ENCODE results near the gene ULK1. TPM values are rescaled to one million over a fixed set of nuclear protein-coding genes. Genes with fewer than 3 reads are reported as not detected.

Gene ULK1
- 13.9 to 28.7 TPM (median 27.1 TPM) in 5 replicates for total RNA-seq (2022; extraction: Qiagen RNA extraction)

DNA sequence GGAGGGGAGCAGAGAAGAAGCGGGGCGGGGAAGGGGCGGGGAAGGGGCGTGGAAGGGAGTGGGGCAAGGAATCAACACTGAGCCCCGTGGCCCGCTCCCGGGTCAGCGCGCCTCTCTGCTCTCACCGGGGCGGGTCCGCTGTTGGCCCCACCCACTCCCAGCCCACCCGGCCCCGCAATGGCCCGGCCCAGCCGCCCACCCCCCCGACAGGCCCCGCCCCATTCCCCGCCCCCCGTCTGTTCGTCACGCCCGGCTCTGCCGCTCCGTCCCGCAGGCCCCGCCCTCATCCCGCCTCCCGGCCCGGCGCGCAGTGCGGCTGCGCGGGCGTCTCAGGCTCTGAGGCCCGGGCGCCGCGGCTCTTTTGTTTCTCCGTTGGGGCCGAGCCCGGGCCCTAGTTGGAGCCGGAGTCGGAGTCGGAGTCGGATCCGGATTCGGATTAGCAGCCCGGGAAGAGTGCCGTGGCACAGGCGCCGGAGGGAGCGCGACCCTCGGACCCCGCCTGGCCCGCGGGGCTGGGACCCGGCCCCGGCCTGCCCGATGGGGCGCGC, at the start of gene ULK1:
TSS of gene ULK1 (plus strand) at position 310 of the 548 bp plus-strand sequence. CDS start 380 bp downstream, outside the sequence.

DNA sequence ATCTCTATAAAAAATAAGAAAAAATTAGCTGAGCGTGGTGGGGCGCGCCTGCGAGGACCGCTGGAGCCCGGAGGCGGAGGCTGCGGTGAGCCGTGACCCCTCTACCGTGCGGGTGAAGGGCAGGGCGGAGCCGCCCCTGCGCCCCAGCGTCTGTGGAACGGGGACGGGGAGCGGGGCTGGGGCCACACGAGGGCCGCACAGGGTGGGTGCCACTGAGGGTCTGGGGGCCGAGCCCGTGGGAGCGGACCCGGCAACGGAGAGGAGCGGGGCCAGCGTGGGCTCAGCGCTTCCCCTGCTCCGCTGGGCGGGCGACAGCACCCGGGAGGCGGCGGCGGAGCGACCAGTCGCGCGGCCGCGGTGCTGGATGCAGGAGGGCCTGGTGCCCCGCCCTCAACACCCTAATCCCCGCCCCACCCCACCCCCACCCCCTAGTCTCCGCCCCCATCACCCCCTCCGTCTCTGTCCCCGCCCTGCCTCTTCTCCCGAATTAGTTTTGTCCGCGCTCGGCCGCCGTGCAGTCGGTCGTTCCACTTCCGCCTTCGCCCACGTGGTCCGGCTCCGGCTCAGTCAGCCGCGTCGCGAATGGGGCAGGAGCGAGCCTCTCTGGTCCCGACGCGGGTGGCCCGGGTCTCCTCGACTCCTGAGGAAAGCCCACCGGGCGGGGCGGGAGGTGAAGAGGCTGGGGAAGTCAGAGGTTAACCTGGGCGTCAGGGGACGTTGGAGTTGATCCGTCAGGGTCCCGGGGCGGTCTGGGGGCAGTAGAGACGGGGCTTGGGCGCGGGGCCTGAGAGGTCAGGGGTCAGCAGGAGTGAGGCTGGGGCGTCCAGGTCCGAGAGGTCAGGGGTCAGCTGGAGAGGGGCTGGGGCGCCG, 34.5 kb downstream of the ULK1 start, which contains the start of gene PUS1:
TSS of gene PUS1 (plus strand) at position 566 of the 870 bp plus-strand sequence. CDS start 447 bp downstream, outside the sequence.

DNA sequence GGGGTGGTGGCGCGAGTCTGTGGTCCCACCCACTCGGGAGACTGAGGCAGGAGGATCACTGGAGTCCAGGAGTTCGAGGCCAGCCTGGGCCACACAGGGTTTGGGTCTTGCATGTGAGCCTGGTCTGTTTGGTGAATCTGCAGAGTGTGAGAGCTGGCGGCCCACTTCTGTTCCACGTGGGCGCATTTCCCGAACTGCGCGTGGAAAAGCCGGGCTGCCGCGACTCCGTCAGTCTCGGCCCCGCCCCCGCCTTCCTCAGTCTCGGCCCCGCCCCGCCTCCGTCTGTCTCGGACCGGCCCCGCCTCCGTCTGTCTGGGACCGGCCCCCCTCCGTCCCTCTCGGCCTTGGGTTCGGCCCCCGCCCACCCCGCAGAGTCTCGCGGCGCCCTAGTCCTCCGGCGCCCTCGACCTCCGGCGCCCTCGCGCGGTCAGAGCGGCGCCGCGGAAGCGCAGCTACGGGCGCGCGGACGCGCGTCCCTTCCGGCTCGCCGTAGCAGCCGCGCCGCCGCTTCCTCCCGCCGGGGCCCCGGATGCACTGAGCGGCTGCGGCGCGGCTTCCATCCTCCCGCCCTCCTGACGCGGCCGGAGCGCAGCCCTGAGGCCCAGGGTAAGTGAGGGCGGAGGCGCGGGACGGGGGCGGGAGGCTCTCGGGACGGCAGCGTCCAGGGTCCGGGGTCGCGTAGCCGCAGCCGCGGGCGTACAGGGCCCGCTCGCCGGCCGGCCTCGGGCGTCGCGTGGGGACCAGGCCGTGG, 55.2 kb downstream of the ULK1 start, which contains the start of gene EP400:
TSS of gene EP400 (plus strand) at position 512 of the 751 bp plus-strand sequence. CDS start 10,678 bp downstream, outside the sequence.

Other genes with a start within 250 kb of the ULK1 start
- gene SFSWAP, start 183.5 kb upstream of the ULK1 start, total RNA-seq (2022; extraction: Qiagen RNA extraction): 25.7 to 34.9 TPM (median 32.0 TPM) in 5 replicates
- 6.5 to 12.1 TPM (median 11.2 TPM) in 5 replicates for gene MMP17, start 66.2 kb upstream of the ULK1 start, total RNA-seq (2022; extraction: Qiagen RNA extraction)
- gene PUS1, start 34.7 kb downstream of the ULK1 start, total RNA-seq (2022; extraction: Qiagen RNA extraction): 50.2 to 72.0 TPM (median 66.5 TPM) in 5 replicates
- 17.7 to 28.7 TPM (median 27.4 TPM) in 5 replicates for gene EP400, start 55.3 kb downstream of the ULK1 start, total RNA-seq (2022; extraction: Qiagen RNA extraction)
- 18.8 to 27.9 TPM (median 25.7 TPM) in 5 replicates for gene DDX51, start 249.7 kb downstream of the ULK1 start, total RNA-seq (2022; extraction: Qiagen RNA extraction)
- gene NOC4L, start 249.8 kb downstream of the ULK1 start, total RNA-seq (2022; extraction: Qiagen RNA extraction): 36.5 to 66.2 TPM (median 63.7 TPM) in 5 replicates